Kidney (tissue), 22 donors: ENCODE data around the gene PRR36. TPM values are rescaled to one million over a fixed set of nuclear protein-coding genes. Genes with fewer than 3 reads are reported as not detected.

Experiments
- DNase-seq, 5 donors: peaks; one replicate each; pipeline ENCODE4 v3.0.0-alpha.2; 2013 to 2020
- FAIRE-seq: peaks from 2 replicates; lab custom pipeline; 2012; peaks lifted over from hg19 to GRCh38; lab: Jason Lieb, UNC
- H3K27ac ChIP-seq, 2 donors: one replicate each; pipeline ENCODE4 v1.7.0; 2013; ENCODE audit warnings: low read depth in 2 of 2, low read length in 2 of 2, inconsistent platforms in 1 of 2
- H3K27me3 ChIP-seq: one replicate; pipeline ENCODE4 v1.7.1; 2013; ENCODE audit warnings: low read length, inconsistent platforms; ENCODE audit not compliant: control insufficient read depth, insufficient read depth
- H3K36me3 ChIP-seq, 3 donors: one replicate each; pipeline versions ENCODE4 v1.7.0 to v1.7.1; 2013; ENCODE audit warnings: low read length in 3 of 3, control low read depth in 1 of 3, inconsistent platforms in 1 of 3; ENCODE audit not compliant: insufficient read depth in 3 of 3, control insufficient read depth in 2 of 3
- H3K4me1 ChIP-seq, 3 donors: one replicate each; pipeline versions ENCODE4 v1.7.0 to v1.7.1; 2013; ENCODE audit warnings: low read length in 3 of 3, inconsistent platforms in 1 of 3, low read depth in 1 of 3; ENCODE audit not compliant: control insufficient read depth in 2 of 3, insufficient read depth in 2 of 3
- H3K4me3 ChIP-seq, 3 donors: one replicate each; pipeline versions ENCODE4 v1.7.0 to v1.8.1; 2013; ENCODE audit warnings: low read length in 3 of 3, control low read depth in 1 of 3, inconsistent platforms in 1 of 3
- H3K9ac ChIP-seq, 3 donors: one replicate each; pipeline versions ENCODE4 v1.7.0 to v1.7.1; 2013; ENCODE audit warnings: low read length in 3 of 3, control low read depth in 1 of 3, inconsistent platforms in 1 of 3
- H3K9me3 ChIP-seq, 3 donors: one replicate each; pipeline versions ENCODE4 v1.7.0 to v1.7.1; 2013; ENCODE audit warnings: low read length in 3 of 3, control low read depth in 1 of 3, inconsistent platforms in 1 of 3; ENCODE audit not compliant: control insufficient read depth in 2 of 3, insufficient read depth in 1 of 3
- CTCF ChIP-seq: IDR thresholded peaks from 3 replicates; pipeline ENCODE4 v1.5.1; 2012; ENCODE audit warnings: mild to moderate bottlenecking, moderate library complexity, borderline replicate concordance; ENCODE audit not compliant: insufficient read depth; ENCODE audit errors: extremely low read depth
- intact Hi-C: fragments of 100-400 bp; cut with DNase I; formaldehyde crosslinking; loops from one replicate; pipeline ENCODE4 v1.11.1; 2022
- long read RNA-seq, 10 donors: library from polyadenylated mRNA in 1 of 10; unstranded in 1 of 10; transcript quantifications; one replicate each; pipeline ENCODE4 v2.0.0 and lab custom pipeline, GENCODE V29; 2021 to 2026
- polyA plus RNA-seq: library from polyadenylated mRNA; stranded (reverse); fragments of 350-450 nt; fragmentation: Illumina TruSeq; extraction: RNeasy Lipid Tissue Mini Kit (QIAGEN cat#74804); gene quantifications from one replicate; pipeline ENCODE4 v1.2.3, GENCODE V29; 2014; ENCODE audit warnings: low read depth, low replicate concordance; ENCODE audit not compliant: insufficient read depth
- total RNA-seq: library from RNA; stranded (reverse); fragmentation: NEBNext Ultra II Directional; extraction: Animal tissue kit (Norgen Biotek cat#: 25700); gene quantifications from one replicate; pipeline ENCODE4 v1.2.1, GENCODE V29; 2021
- donor health status: control.
- donor health status: control.
- donor health status: control.
- donor health status: control.
- donor health status: control.
- donor health status: DM: yes; HTN: yes; CAD: no.
- donor health status: Normal renal cell carcinoma (clear cell type).

The PRR36 gene
- total RNA-seq (4.2 TPM), polyA plus RNA-seq (1.1 TPM)
- long read RNA-seq, donor 1, partial matches to known transcripts, result 10 of 10 reads
- long read RNA-seq, donor 1, other reads (novel, unspliced or antisense), result 0 of 10 reads
- long read RNA-seq, donor 2, result 0 reads
- long read RNA-seq, donor 3, result 0 reads
- long read RNA-seq, donor 4, result 0 reads
- long read RNA-seq, donor 5, result 0 reads
- long read RNA-seq, donor 6, result 0 reads
- long read RNA-seq, donor 7, partial matches to known transcripts, result 2 of 2 reads
- long read RNA-seq, donor 7, other reads (novel, unspliced or antisense), result 0 of 2 reads
- long read RNA-seq, donor 8, result 0 reads
- long read RNA-seq, donor 9, result 0 reads
- long read RNA-seq, donor 10, result 0 reads

GRCh38 chr19:7874076-7874896 is at the start of gene PRR36:
PRR36 (minus strand) TSS chr19:7874390; CDS start chr19:7873689, 701 bp downstream.
- FAIRE-seq (no peak), DNase-seq (peak; percentile 89 to 94 (median 92))
- TF ChIP-seq CTCF, result no peak
- H3K9ac ChIP-seq, result peak within 1 kb of the TSS in 1 of 3 donors; percentile 42
- H3K27ac ChIP-seq, result no peak within 1 kb of the TSS
- peaks cover 0 to 5% (median 0%) of the 10 kb centered on the region in 3 donors for H3K4me1 ChIP-seq
- peak within 1 kb of the TSS; percentile 31 to 62 (median 50) for H3K4me3 ChIP-seq
- no peaks in the 10 kb centered on the region for H3K9me3 ChIP-seq
- intact Hi-C loops, result no loop called here
- no peaks in the 10 kb centered on the region for H3K36me3 ChIP-seq
- no peaks in the 10 kb centered on the region for H3K27me3 ChIP-seq

- Histone ChIP-seq H3K4me3 (no peak overlapping the region), H3K36me3 (peaks cover 0 to 11% (median 0%) of the 10 kb centered on the region in 3 donors), H3K4me1 (peaks cover 0 to 31% (median 11%) of the 10 kb centered on the region in 3 donors), H3K27me3 (peaks cover 3% of the 10 kb centered on the region), H3K9me3 (no peaks in the 10 kb centered on the region), H3K27ac (no peak overlapping the region), H3K9ac (no peak overlapping the region)
- intact Hi-C loops, result no loop called here
- TF ChIP-seq CTCF, result no peak
- FAIRE-seq (no peak), DNase-seq (peak in 2 of 5 donors; percentile 72 to 77)
These were observed 49.4 kb upstream of the PRR36 start for GRCh38 chr19:7923295-7924191.

GRCh38 chr19:7922836-7923195 is 48.6 kb upstream of the PRR36 start:
- H3K9ac ChIP-seq, result no peak overlapping the region
- TF ChIP-seq CTCF, result no peak
- peaks cover 0 to 27% (median 11%) of the 10 kb centered on the region in 3 donors for H3K4me1 ChIP-seq
- peaks cover 0 to 11% (median 0%) of the 10 kb centered on the region in 3 donors for H3K36me3 ChIP-seq
- DNase-seq (peak in 1 of 5 donors; percentile 54), FAIRE-seq (no peak)
- peaks cover 8% of the 10 kb centered on the region for H3K27me3 ChIP-seq
- H3K4me3 ChIP-seq, result no peak overlapping the region
- intact Hi-C loops, result no loop called here
- H3K9me3 ChIP-seq, result no peaks in the 10 kb centered on the region
- H3K27ac ChIP-seq, result no peak overlapping the region
